Mononuclear cell (primary cell): ENCODE measurements around the gene LUZP1. TPM values are rescaled to one million over a fixed set of nuclear protein-coding genes. Genes with fewer than 3 reads are reported as not detected.

Experiments
- H3K27me3 ChIP-seq: 2 replicates; pipeline ENCODE4 v1.6.0; 2011; ENCODE audit warnings: low read length, control low read depth; ENCODE audit not compliant: insufficient read depth
- H3K4me1 ChIP-seq: 2 replicates; pipeline ENCODE4 v1.5.1; 2011; ENCODE audit warnings: mild to moderate bottlenecking, low read length, control low read depth; ENCODE audit not compliant: insufficient read depth
- H3K4me3 ChIP-seq: 2 replicates; pipeline ENCODE4 v1.5.1; 2011; ENCODE audit warnings: mild to moderate bottlenecking, low read length, moderate library complexity
- H3K9me3 ChIP-seq: 2 replicates; pipeline ENCODE4 v1.5.1; 2011; ENCODE audit warnings: low read depth, mild to moderate bottlenecking, control low read depth, low read length
- total RNA-seq: library from RNA; depleted of rRNA; stranded (reverse); fragments of >200 nt; gene quantifications from one replicate; pipeline ENCODE4 v1.2.3, GENCODE V29; 2012

The LUZP1 gene
- total RNA-seq, 1 donor: 20.1 TPM

GRCh38 chr1:23122023-23122748, 46.5 kb downstream of the LUZP1 start:
- no peaks in the 10 kb centered on the region for H3K9me3 ChIP-seq
- H3K4me3 ChIP-seq: no peak overlapping the region
- peaks cover 13% of the 10 kb centered on the region for H3K4me1 ChIP-seq
- H3K27me3 ChIP-seq: no peaks in the 10 kb centered on the region

DNA sequence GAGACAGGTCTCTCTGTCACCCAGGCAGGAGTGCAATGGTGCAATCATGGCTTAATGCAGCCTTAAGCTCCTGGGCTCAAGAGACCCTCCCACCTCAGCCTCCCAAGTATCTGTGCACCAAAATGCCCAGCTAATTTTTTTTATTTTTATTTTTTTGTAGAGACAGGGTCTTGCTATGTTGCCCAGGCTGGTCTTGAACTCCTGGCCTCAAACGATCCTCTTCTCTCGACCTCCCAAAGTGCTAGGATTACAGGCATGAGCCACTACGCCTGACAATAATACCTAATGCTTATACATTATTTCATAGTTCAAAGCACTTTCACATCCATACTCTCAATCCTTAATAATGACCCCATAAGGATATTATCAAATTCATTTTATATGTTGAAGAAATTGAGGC, 48.3 kb downstream of the LUZP1 start:
- no peak overlapping the region for H3K4me3 ChIP-seq
- H3K4me1 ChIP-seq: peaks cover 23% of the 10 kb centered on the region
- no peaks in the 10 kb centered on the region for H3K9me3 ChIP-seq
- H3K27me3 ChIP-seq: no peaks in the 10 kb centered on the region

GRCh38 chr1:23118957-23119792, 49.5 kb downstream of the LUZP1 start:
- H3K4me1 ChIP-seq: peaks cover 29% of the 10 kb centered on the region
- no peaks in the 10 kb centered on the region for H3K27me3 ChIP-seq
- H3K4me3 ChIP-seq: no peak overlapping the region
- no peaks in the 10 kb centered on the region for H3K9me3 ChIP-seq

DNA sequence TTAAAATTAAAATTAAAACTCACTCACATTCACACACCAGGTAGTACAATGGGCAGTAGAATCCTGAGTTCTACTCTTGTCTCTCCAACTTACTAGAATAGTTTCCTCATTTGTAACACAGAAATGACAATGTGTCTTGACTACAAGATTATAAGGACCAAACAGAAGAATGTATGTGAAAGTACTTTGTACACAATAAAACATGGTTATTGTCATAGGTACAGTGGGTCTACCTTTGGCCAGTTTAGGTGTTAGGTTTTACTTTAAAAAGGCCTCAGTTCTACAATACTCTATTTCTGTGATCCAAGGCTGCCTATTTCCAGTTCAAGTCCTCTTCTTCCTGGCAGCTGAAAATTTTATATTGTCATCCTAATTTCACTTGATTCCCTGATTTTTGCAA, 50.2 kb downstream of the LUZP1 start:
- Histone ChIP-seq H3K4me3 (no peak overlapping the region), H3K9me3 (no peaks in the 10 kb centered on the region), H3K4me1 (peaks cover 31% of the 10 kb centered on the region), H3K27me3 (no peaks in the 10 kb centered on the region)

- H3K9me3 ChIP-seq: no peaks in the 10 kb centered on the region
- no peak overlapping the region for H3K4me3 ChIP-seq
- no peaks in the 10 kb centered on the region for H3K27me3 ChIP-seq
- peaks cover 33% of the 10 kb centered on the region for H3K4me1 ChIP-seq
Observed at GRCh38 chr1:23116921-23117699, 51.5 kb downstream of the LUZP1 start.

DNA sequence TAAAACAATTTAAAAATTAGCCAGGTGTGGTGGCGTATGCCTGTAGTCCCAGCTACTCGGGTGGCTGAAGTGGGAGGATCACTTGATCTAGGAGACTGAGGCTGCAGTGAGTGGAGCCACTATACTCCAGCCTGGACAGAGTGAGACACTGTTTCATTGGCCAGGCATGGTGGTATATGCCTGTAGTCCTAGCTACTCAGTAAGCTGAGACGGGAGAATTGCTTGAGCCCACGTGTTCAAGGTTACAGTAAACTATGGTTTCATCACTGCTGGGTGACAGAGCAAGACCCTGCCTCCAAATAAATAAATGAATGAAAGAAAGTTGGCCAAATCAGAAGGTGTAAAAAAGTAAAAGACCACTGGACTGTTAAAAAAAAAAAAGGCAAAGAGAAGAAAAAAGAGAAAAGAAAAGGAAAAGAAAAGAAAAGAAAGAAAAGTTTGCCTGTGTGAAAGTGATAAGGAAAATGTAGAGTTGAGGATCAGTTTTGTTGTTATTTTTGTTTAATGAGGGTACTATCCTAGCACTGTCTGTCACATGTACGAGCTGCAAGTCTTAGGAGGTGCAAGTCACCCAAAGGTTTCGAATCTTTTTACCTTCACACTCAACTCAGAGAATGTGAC, 52.3 kb downstream of the LUZP1 start:
- Histone ChIP-seq H3K4me3 (no peak overlapping the region), H3K27me3 (no peaks in the 10 kb centered on the region), H3K4me1 (peaks cover 41% of the 10 kb centered on the region), H3K9me3 (no peaks in the 10 kb centered on the region)

- Histone ChIP-seq H3K4me3 (no peak overlapping the region), H3K27me3 (no peaks in the 10 kb centered on the region), H3K9me3 (no peaks in the 10 kb centered on the region), H3K4me1 (peaks cover 46% of the 10 kb centered on the region)
Observed at GRCh38 chr1:23114424-23115079, 54.1 kb downstream of the LUZP1 start.

- Histone ChIP-seq H3K9me3 (no peaks in the 10 kb centered on the region), H3K4me1 (peaks cover 40% of the 10 kb centered on the region), H3K27me3 (no peaks in the 10 kb centered on the region), H3K4me3 (no peak overlapping the region)
Observed at GRCh38 chr1:23111600-23112535, 56.8 kb downstream of the LUZP1 start.

DNA sequence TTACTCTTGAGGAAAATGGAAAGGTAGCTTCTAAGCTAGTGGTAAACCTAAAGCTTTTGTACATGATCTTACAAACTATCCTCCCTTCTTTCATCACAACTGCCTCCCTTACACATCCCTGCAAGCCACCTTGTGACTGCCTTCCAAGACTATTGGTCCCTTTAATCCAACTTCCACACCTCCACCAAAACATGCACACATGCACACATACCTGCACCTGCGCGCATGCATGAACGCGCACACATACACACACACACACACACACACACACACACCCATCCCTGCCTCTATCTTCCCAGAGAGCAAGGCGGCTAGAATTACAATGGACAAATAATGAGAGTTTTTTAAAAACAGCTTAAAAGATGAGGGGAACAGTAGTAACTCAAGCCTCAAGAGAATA, 58.3 kb downstream of the LUZP1 start:
- H3K4me1 ChIP-seq: peaks cover 31% of the 10 kb centered on the region
- no peak overlapping the region for H3K4me3 ChIP-seq
- no peaks in the 10 kb centered on the region for H3K9me3 ChIP-seq
- no peaks in the 10 kb centered on the region for H3K27me3 ChIP-seq

- Histone ChIP-seq H3K27me3 (no peaks in the 10 kb centered on the region), H3K9me3 (no peaks in the 10 kb centered on the region), H3K4me1 (peaks cover 27% of the 10 kb centered on the region), H3K4me3 (no peak overlapping the region)
Observed at GRCh38 chr1:23108918-23109533, 59.6 kb downstream of the LUZP1 start.

DNA sequence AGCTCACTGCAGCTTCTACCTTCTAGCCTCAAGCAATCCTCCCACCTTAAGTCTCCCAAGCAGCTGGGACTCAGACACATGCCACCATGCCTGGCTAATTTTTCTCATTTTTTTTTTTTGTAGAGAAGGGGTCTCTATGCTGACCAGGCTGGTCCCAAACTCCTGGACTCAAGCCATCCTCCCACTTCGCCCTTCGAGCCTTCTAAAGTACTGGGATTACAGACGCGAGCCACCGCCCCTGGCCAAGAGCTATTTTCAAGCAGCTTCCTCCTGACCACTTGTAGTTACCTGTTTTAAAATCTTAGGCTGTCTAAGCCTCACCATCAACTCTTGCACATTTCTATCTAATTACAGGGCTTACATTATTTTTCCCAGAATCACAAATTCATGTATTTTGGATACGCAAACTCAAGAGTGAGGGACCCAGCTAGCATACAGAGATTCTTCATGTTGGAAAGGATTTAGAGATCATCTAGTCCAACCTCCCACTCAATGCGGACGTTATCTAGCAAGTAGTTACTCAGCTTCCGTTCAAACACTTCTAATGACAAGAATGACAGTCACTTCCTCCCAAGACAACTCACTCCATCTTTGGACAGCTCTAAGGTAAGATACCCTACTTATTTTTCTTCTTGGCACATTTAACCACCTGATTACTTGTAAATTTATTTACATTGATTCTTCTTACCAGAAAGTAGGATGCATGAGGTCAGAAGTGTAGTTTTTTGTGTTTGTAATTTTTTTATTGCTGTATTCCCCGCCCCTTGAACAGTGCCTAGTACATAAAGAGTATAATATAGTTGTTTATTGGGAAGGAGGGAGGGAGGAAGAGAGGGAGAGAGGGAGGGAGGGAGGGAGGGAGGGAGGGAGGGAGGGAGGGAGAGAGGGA, 65.4 kb downstream of the LUZP1 start:
- H3K9me3 ChIP-seq: no peaks in the 10 kb centered on the region
- H3K4me3 ChIP-seq: no peak overlapping the region
- peaks cover 39% of the 10 kb centered on the region for H3K4me1 ChIP-seq
- no peaks in the 10 kb centered on the region for H3K27me3 ChIP-seq

DNA sequence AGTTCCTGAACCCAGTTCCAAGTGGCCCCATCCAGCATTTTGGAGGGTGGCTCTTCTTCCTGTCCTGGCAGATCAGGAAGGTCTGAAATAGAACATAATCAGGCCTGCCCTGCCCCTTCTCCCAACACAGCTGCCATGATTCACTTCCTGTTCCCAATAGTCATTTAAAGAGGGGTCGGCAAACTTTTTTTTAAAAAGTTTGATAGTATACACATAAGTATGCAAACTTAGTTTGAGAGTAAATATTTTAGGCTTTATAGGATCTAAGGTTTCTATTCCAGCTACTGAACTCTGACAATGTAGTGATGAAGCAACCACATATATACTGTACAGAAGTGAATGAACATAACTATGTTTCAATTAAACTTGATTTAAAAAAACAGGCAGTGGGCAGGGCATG, 66.4 kb downstream of the LUZP1 start:
- no peak overlapping the region for H3K4me3 ChIP-seq
- no peaks in the 10 kb centered on the region for H3K9me3 ChIP-seq
- no peaks in the 10 kb centered on the region for H3K27me3 ChIP-seq
- peaks cover 39% of the 10 kb centered on the region for H3K4me1 ChIP-seq
